IMR-90 (cell line): Measurements from ENCODE around the gene SASH3. TPM values are rescaled to one million over a fixed set of nuclear protein-coding genes. Genes with fewer than 3 reads are reported as not detected.

Experiments used
- ATAC-seq: fragments of 200-7000 bp; cut with Tn5 transposase; 2 replicates; pipeline ENCODE4 v1.9.1; 2020; ENCODE audit warnings: low read depth, mild to moderate bottlenecking, moderate library complexity
- BruUV-seq: library from RNA; stranded (reverse); fragments of 400-500 nt; replicated peaks from 2 replicates; lab custom pipeline; 2021; lab: Mats Ljungman, UMichigan
- CTCF ChIA-PET: fragments of 300-600 bp; formaldehyde crosslinking; extraction: SDS; loops from one replicate; lab custom pipeline; 2021; ENCODE audit warnings: antibody characterized with exemption; lab: Yijun Ruan, JAX
- POLR2A ChIA-PET: fragments of 300-600 bp; sonication (Branson Sonifier 250); formaldehyde crosslinking; loops from one replicate; lab custom pipeline; 2022; ENCODE audit warnings: antibody characterized with exemption; ENCODE audit not compliant: unreplicated experiment; lab: Charles Lee
- DNase-seq: peaks from one replicate; pipeline ENCODE4 v3.0.0; 2013
- H2AFZ ChIP-seq: replicated peaks from 2 replicates; pipeline ENCODE3; 2013; ENCODE audit warnings: low read length, mild to moderate bottlenecking; ENCODE audit not compliant: poor library complexity
- H2AK5ac ChIP-seq: 2 replicates; pipeline ENCODE4 v1.6.1; 2013; ENCODE audit warnings: low read depth, low read length, inconsistent platforms
- H2AK9ac ChIP-seq: replicated peaks from 2 replicates; pipeline ENCODE3; 2013; ENCODE audit warnings: mild to moderate bottlenecking, low read depth, low read length, moderate library complexity; ENCODE audit not compliant: poor library complexity
- H2BK120ac ChIP-seq: 2 replicates; pipeline ENCODE4 v1.6.1; 2013; ENCODE audit warnings: low read depth, low read length, inconsistent platforms
- H2BK15ac ChIP-seq: 3 replicates; pipeline ENCODE4 v1.6.1; 2013; ENCODE audit warnings: low read depth, low read length, inconsistent platforms
- H2BK20ac ChIP-seq: 2 replicates; pipeline ENCODE4 v1.6.1; 2013; ENCODE audit warnings: low read depth, mild to moderate bottlenecking, inconsistent platforms, low read length, moderate library complexity
- H2BK5ac ChIP-seq: 2 replicates; pipeline ENCODE4 v1.6.1; 2013; ENCODE audit warnings: mild to moderate bottlenecking, low read depth, low read length, inconsistent platforms; ENCODE audit not compliant: poor library complexity, severe bottlenecking
- H3K14ac ChIP-seq: replicated peaks from 2 replicates; pipeline ENCODE4 v1.6.1; 2013; ENCODE audit warnings: low read depth, low read length, inconsistent platforms
- H3K18ac ChIP-seq: 2 replicates; pipeline ENCODE4 v1.6.1; 2013; ENCODE audit warnings: low read depth, low read length, control low read depth
- H3K23ac ChIP-seq: 2 replicates; pipeline ENCODE4 v1.6.1; 2013; ENCODE audit warnings: low read depth, low read length, inconsistent platforms
- H3K27ac ChIP-seq: 2 replicates; pipeline ENCODE4 v1.5.1; 2013; ENCODE audit warnings: mild to moderate bottlenecking, control low read depth, low read length; ENCODE audit not compliant: insufficient read depth
- H3K27me3 ChIP-seq: 2 replicates; pipeline ENCODE4 v1.6.1; 2013; ENCODE audit warnings: low read length; ENCODE audit not compliant: control insufficient read depth, insufficient read depth
- H3K36me3 ChIP-seq: 2 replicates; pipeline ENCODE4 v1.6.1; 2013; ENCODE audit warnings: low read length, mixed read lengths; ENCODE audit not compliant: control insufficient read depth, insufficient read depth
- H3K4ac ChIP-seq: 2 replicates; pipeline ENCODE4 v1.6.1; 2013; ENCODE audit warnings: low read depth, low read length, inconsistent platforms
- H3K4me1 ChIP-seq: 2 replicates; pipeline ENCODE4 v1.6.1; 2013; ENCODE audit warnings: low read length, mixed read lengths; ENCODE audit not compliant: control insufficient read depth, insufficient read depth
- H3K4me2 ChIP-seq: 2 replicates; pipeline ENCODE4 v1.6.1; 2013; ENCODE audit warnings: low read depth, mild to moderate bottlenecking, control low read depth, low read length, moderate library complexity
- H3K4me3 ChIP-seq: 2 replicates; pipeline ENCODE4 v1.5.1; 2013; ENCODE audit warnings: low read depth, mild to moderate bottlenecking, control low read depth, low read length, moderate library complexity; ENCODE audit not compliant: insufficient read depth
- H3K56ac ChIP-seq: 2 replicates; pipeline ENCODE4 v1.6.1; 2013; ENCODE audit warnings: low read length, inconsistent platforms; ENCODE audit not compliant: insufficient read depth; ENCODE audit errors: extremely low read depth
- H3K79me1 ChIP-seq, 2 experiments: 2 replicates each; pipeline ENCODE4 v1.6.1; 2013; ENCODE audit warnings: low read length in 2 of 2, inconsistent platforms in 1 of 2, low read depth in 1 of 2
- H3K9ac ChIP-seq: 2 replicates; pipeline ENCODE4 v1.6.1; 2013; ENCODE audit warnings: low read depth, low read length, control low read depth
- H3K9me1 ChIP-seq: 2 replicates; pipeline ENCODE4 v1.6.1; 2013; ENCODE audit warnings: low read length, inconsistent platforms; ENCODE audit not compliant: insufficient read depth
- H3K9me3 ChIP-seq: 2 replicates; pipeline ENCODE4 v1.6.1; 2013; ENCODE audit warnings: low read length; ENCODE audit not compliant: control insufficient read depth, insufficient read depth
- H4K20me1 ChIP-seq: 2 replicates; pipeline ENCODE4 v1.6.1; 2013; ENCODE audit warnings: low read length, inconsistent platforms; ENCODE audit not compliant: insufficient read depth
- H4K5ac ChIP-seq: 2 replicates; pipeline ENCODE4 v1.6.1; 2013; ENCODE audit warnings: mild to moderate bottlenecking, low read depth, low read length, control low read depth
- H4K8ac ChIP-seq, 2 experiments: 2 replicates each; pipeline ENCODE4 v1.6.1; 2013; ENCODE audit warnings: low read depth in 2 of 2, low read length in 2 of 2, control low read depth in 1 of 2, inconsistent platforms in 1 of 2
- H4K91ac ChIP-seq: 2 replicates; pipeline ENCODE4 v1.6.1; 2013; ENCODE audit warnings: low read depth, low read length, inconsistent platforms; ENCODE audit not compliant: insufficient read depth
- BHLHE40 ChIP-seq: fragments of 150-350 bp; IDR thresholded peaks from 2 replicates; pipeline ENCODE4 v1.6.1; 2016; ENCODE audit warnings: mild to moderate bottlenecking, low read depth, low read length
- CEBPB ChIP-seq: IDR thresholded peaks from 2 replicates; pipeline ENCODE4 v1.6.1; 2012; ENCODE audit warnings: low read depth, low read length, improper control_type of control experiment
- CHD1 ChIP-seq: IDR thresholded peaks from 2 replicates; pipeline ENCODE4 v1.6.1; 2012; ENCODE audit warnings: low read depth, low read length, improper control_type of control experiment
- MAFK ChIP-seq: IDR thresholded peaks from 2 replicates; pipeline ENCODE4 v1.6.1; 2012; ENCODE audit warnings: low read depth, low read length, improper control_type of control experiment
- NFE2L2 ChIP-seq: fragments of 150-350 bp; IDR thresholded peaks from 2 replicates; pipeline ENCODE4 v1.6.1; 2016; ENCODE audit warnings: low read depth, mild to moderate bottlenecking, low read length
- POLR2A ChIP-seq: IDR thresholded peaks from 2 replicates; pipeline ENCODE4 v1.6.1; 2012; ENCODE audit warnings: mild to moderate bottlenecking, low read depth, low read length
- RAD21 ChIP-seq: IDR thresholded peaks from 2 replicates; pipeline ENCODE4 v1.6.1; 2012; ENCODE audit warnings: low read length, improper control_type of control experiment
- SMC3 ChIP-seq: fragments of 150-350 bp; IDR thresholded peaks from 2 replicates; pipeline ENCODE4 v1.6.1; 2016; ENCODE audit warnings: low read depth, mild to moderate bottlenecking, antibody characterized with exemption, low read length, moderate library complexity
- USF2 ChIP-seq: fragments of 150-350 bp; IDR thresholded peaks from 2 replicates; pipeline ENCODE4 v1.6.1; 2017; ENCODE audit warnings: mild to moderate bottlenecking, antibody characterized with exemption, low read length, low read depth
- WGBS, 2 experiments: methylation state at CpG; one replicate each; pipeline versions ENCODE4 v1.1.5 to v1.1.7; 2013; ENCODE audit warnings: missing lambda C conversion rate in 2 of 2; ENCODE audit not compliant: insufficient read length in 1 of 2; ENCODE audit errors: extremely low coverage in 2 of 2; 5-methylcytosine and 5-hydroxymethylcytosine counted together
- dilution Hi-C: fragments of 300-500 bp; cut with HindIII; formaldehyde crosslinking; loops from one replicate; pipeline ENCODE4 v1.14.3; 2018; ENCODE audit warnings: low sequenced_read_pairs; ENCODE audit not compliant: unreplicated experiment
- in situ Hi-C: fragments of 300-500 bp; cut with MboI; formaldehyde crosslinking; loops from 3 replicates; pipeline ENCODE4 v1.14.3; 2019; ENCODE audit warnings: low sequenced_read_pairs, inconsistent platforms, mixed read lengths
- intact Hi-C: fragments of 100-400 bp; cut with micrococcal nuclease; formaldehyde crosslinking; loops from 2 replicates; pipeline ENCODE4 v1.10.0; 2022
- polyA plus RNA-seq, 3 experiments: library from polyadenylated mRNA; depleted of rRNA; stranded (reverse); fragments of >200 nt; gene quantifications; 2 replicates each; pipeline ENCODE4 v1.2.3, GENCODE V29; 2012; ENCODE audit warnings: low replicate concordance in 1 of 3
- total RNA-seq: library from RNA; depleted of rRNA; stranded (reverse); fragments of >200 nt; gene quantifications from 2 replicates; pipeline ENCODE4 v1.2.3, GENCODE V29; 2012

The SASH3 gene
- total and polyA plus RNA-seq, 2 of the 4 experiments (the other 2 are of a cell fraction), result not detected

- Histone ChIP-seq H3K9me3 (no peaks in the 10 kb centered on the region), H3K23ac (no peak overlapping the region), H4K5ac (no peak overlapping the region), H3K4me3 (no peak overlapping the region), H3K36me3 (no peaks in the 10 kb centered on the region), H2AFZ (no peak overlapping the region), H3K27ac (no peak overlapping the region), H2BK5ac (no peak overlapping the region), H2BK15ac (no peak overlapping the region), H2BK20ac (no peak overlapping the region), H2AK9ac (no peak overlapping the region), H3K27me3 (peaks cover 24% of the 10 kb centered on the region), H2BK120ac (no peak overlapping the region), H3K9ac (no peak overlapping the region), H3K4me1 (peaks cover 7% of the 10 kb centered on the region; the same call in 1 of the 2 replicates), H4K91ac (no peak overlapping the region), H4K20me1 (no peaks in the 10 kb centered on the region), H2AK5ac (no peak overlapping the region), H3K9me1 (no peaks in the 10 kb centered on the region), H3K14ac (no peak overlapping the region), H3K18ac (no peak overlapping the region), H3K4me2 (no peak overlapping the region), H3K4ac (no peak overlapping the region), H4K8ac (no peak overlapping the region), H3K56ac (no peak overlapping the region), H3K79me1 (no peaks in the 10 kb centered on the region)
- in situ Hi-C loops (no loop called here), intact Hi-C loops (no loop called here), dilution Hi-C loops (no loop called here)
- TF ChIP-seq CEBPB, result no peak
- no peak for TF ChIP-seq MAFK
- no peak for TF ChIP-seq SMC3
- TF ChIP-seq BHLHE40, result no peak
- TF ChIP-seq USF2, result no peak
- TF ChIP-seq CHD1, result no peak
- no peak for TF ChIP-seq POLR2A
- TF ChIP-seq RAD21, result no peak
- TF ChIP-seq NFE2L2, result no peak
- WGBS, 2 experiments, result 25% methylated on average over 1 of the region's 6 CpGs; no CpG with 5 or more reads in 1 of the 2 experiments
- ChIA-PET POLR2A (no interaction called here), CTCF (no interaction called here)
- DNase-seq, result no peak
- BruUV-seq, result no TSS peak
- ATAC-seq, result no peak
Measured at GRCh38 chrX:129736491-129736890, 43.3 kb upstream of the SASH3 start.
